PFSK-1 (cell line): ENCODE results near the gene RTEL1.

Source experiments
- REST ChIP-seq, 2 experiments: IDR thresholded peaks; 2 replicates each; pipeline versions ENCODE4 v1.6.1 to v1.8.0; 2011 to 2012; ENCODE audit warnings: low read depth in 2 of 2, low read length in 2 of 2, control low read depth in 1 of 2, inconsistent platforms in 1 of 2, mild to moderate bottlenecking in 1 of 2, moderate library complexity in 1 of 2; ENCODE audit not compliant: insufficient read depth in 1 of 2
- TAF1 ChIP-seq: IDR thresholded peaks from 2 replicates; pipeline ENCODE4 v1.6.1; 2012; ENCODE audit warnings: low read length, control low read depth, borderline replicate concordance; ENCODE audit not compliant: insufficient read depth

GRCh38 chr20:63659370-63659769 lies 1.3 kb downstream of the RTEL1 start:
- no peak for TF ChIP-seq TAF1
- no peak for TF ChIP-seq REST (IDR thresholded peaks at IDR 0.05; ENCODE audit: insufficient read depth in 1 of 2, low read depth in 2 of 2, low read length in 2 of 2)
